HG03460 (cell line): ENCODE measurements around the gene EIF2B1.

Experiments used
- ATAC-seq: cut with Tn5 transposase; IDR thresholded peaks from one replicate; pipeline ENCODE4 v1.9.1; 2021; ENCODE audit not compliant: unreplicated experiment

EIF2B1 gene

DNA sequence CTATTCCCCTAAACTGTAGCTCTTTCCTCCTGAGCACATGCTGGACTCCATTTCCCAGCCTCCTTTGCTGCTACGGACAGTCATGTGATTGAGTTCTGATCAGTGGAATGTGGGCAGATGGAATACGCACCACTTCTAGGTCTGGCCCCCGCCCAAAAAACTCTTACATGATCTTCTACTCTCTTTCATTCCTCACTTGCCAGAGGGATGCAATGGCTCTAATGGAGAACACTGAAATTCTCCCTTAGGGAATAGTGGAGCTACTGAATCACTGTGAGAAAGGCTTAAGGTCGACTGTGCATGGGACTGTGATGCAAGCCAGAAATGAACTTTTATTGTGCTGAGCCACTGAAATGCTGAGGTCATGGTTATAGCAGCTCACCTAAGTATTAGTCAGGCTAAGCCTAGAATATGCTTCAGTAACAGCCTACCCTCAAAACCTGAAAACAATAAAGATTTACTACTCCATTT is 62.1 kb downstream of the EIF2B1 start:
- ATAC-seq, result no peak
